Activated CD4-positive, alpha-beta T cell treated with anti-CD3 and anti-CD28 coated beads, Interleukin-2, amount 50 U/mL, for 48 hours (primary cell): Measurements from ENCODE around the gene NECTIN1.
"Not testable (repeated sequence)": the region's sequence is repeated elsewhere in the genome, so short reads cannot be mapped to it uniquely, and the experiment has no call there.

Source experiments
- DNase-seq, 2 experiments: peaks; one replicate each; pipeline ENCODE4 v3.0.0-alpha.2; 2020

The NECTIN1 gene

DNA sequence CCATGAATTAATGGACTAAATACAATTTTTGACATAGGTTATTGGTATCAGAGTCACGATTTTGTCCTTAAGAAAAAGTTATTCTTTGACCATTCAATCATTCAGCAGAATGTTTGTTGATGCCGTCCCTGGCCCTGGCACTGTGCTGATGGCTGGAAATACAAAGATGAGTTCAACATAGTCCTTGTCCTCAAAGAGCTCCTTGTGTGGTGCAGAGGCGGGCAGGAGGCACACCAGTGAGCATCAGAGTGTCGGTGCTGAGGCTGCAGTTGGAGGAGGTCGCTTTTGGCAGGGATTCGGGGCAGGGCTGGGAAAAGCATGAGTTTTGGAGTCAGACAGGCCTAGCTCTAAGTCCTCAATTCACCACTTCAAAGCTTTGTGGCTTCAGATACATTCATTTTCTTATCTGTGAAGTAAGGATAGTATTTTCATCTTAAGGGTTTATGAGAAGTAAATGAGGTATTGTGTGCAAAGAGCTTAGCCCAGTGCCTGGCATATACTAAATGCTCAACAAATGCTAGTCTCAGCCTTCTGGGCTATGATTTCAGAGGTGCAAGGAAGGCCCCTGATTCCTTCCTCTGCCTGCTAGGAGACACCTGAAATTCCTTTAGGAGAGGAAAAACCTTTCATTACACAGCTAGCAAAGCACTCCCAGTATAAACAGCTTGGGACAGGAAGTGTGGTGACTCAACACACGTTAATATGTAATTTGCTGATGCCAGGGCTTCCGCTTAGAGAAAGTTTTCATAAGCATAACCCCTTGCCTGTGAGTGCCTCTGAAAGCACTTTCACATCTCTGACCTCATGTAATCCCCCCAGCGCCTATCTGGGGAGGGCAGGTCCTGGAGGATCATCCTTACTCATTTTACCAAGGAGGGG is 113.8 kb downstream of the NECTIN1 start:
- DNase-seq = no peak

DNA sequence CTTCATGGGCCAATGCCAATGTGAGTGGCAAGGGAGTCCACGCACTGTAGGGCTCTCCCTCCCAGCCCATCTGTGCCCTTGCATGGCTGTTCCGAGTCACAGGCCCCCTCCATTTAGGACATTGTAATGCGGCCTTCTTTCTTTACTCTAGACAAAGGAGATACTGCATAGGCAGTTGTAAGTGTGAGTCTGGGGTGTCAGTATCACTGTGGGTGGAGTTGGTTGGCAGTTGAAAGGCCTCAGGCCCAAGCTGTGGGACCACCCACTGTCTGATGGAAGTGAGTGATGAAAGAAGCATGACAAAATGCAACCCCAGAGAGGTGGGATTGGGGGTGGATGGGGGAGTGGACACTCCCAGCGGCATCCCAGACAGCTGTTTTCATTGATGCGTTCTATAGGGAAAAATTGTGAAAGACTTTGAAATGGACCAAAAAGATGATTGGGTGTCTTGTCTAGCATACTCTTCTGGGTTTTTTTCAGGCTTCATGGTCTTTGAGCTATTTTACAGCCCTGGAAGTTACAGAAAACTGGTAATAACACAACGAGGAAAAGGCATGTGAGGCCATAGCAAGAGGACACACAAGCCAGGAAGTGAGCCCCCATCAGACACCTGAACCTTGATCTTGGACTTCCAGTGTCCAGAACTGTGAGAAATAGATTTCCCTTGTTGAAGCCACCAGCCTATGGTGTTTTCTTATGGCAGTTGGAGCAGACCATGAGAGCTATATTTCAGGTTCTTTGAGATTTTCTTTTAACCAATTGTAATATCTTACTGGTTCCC is 114.6 kb downstream of the NECTIN1 start:
- DNase-seq = no peak

DNA sequence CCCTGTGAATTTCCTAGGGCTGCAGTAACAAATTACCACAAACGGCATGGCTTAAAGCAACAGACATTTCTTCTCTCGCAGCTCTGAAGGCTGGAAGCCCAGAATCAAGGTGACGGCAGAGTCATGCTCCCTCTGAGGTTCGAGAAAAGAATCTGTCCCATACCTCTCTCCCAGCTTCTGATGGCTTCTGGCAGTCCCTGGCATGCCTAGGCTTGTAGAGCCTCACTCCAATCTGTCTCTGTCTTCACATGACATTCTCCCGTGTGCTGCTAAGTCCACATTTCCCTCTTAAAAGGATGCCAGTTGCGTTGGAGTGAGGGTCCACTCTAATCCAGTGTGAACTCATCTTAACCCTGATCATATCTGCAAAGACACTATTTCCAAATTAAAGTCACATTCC is 116.2 kb downstream of the NECTIN1 start:
- no peak for DNase-seq

DNA sequence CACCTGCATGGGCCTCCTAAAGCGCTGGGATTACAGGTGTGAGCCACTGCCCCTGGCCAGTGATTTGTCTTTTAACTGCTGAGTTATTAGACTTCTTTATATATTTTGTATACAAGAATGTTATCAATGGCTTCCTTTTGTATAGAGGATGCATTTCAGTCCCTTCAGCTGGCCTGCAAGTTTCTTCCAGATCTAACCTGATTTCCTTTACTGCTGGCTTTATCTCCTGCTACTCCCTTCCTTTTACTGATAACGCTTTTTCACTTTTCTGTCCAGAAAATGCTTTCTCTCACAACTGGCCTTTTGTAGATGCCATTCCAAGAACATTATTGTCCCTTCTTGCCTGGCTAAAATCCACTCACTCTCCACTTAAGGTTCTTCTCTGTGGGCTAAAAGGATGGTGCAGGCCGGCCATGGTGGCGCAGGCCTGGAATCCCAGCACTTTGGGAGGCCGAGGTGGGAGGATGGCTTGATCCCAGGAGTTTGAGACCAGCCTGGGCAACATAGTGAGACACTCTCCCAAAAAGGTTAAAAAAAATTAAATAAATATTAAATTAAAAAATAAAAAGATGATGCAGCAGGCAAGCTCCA is 118.1 kb downstream of the NECTIN1 start:
- no peak for DNase-seq

DNA sequence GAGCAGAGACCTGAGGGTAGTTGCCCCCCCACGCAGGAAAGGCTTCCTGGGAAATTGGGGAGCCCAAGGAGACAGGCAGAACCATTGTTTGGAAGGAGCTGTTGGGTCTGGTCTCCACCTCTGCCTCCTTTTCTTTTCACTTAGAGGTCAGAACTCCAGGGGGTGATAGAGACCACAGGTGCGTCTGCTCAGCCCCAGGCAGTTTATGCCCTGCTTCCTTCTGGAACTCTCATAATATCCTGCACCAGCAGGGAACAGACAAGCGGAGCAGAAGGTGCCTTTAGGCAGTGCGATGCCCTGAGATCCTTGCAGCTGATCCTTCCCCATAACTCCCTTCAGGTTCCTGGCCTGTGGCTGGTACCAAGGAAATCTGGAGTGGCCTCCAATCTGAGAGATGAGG is 120.2 kb downstream of the NECTIN1 start:
- no peak for DNase-seq

DNA sequence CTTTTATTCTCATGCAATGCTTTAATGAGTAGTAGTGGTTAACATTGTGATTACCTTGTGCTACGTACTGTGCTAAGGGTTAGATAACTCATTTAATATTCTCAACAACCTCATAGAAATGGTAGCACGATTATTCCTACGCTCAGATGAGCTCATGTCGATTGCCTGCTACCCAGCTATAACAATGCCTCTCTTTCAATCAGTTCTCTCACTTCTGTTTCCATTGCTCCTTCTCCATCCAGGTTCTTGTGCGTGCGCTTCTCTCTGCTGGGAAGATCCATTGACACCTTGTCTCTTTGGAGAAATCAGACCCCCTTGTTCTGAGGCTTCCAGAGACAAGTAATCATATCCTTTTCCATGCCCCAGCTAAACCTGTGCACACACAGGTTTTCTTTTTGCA is 120.8 kb downstream of the NECTIN1 start:
- DNase-seq = no peak

DNA sequence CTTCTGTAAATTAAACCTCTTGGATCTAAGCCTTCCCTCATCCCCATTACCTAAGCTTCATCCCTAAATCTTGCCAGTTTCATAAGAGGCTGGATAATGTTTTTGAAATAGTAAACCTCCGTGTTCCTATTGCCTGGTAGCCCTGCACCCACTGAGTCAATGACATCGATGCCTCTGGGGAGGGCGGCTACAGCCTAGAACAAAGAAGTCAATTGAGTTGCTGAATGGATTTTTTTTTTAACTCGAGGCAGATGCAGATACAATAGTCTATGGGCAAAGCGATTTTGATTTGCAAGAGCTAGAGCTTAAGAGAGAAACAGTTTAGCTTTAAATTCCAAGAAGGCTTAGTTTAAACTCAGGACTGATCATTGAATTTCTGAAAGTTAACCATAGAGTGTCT is 121.3 kb downstream of the NECTIN1 start:
- no peak for DNase-seq

DNA sequence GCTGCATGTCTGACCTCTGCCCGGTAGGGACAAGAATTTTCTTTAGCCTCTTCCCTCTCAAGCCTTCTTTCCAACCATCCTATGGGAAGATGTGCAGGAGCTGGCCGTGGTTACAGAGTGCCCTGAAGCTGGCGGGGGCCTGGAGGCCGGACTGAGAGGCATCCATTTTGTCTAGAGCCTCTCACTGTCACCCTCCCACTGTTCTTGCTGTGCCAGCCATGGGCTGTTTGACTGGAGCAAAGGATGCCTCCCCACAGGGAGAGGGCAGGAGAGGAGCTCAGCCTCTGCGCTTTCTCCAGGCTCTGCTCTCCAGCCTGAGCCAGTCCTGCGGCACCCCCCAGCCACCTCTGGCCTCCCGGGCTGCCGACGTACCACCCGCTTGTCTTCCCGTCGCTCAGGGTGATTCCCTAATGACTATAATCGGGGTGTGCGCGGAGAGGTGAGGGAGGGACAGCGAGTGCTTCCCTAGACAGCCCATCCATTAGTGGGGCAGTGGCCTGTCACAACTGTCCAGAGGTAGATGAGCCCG is 123.8 kb downstream of the NECTIN1 start:
- DNase-seq = no peak

DNA sequence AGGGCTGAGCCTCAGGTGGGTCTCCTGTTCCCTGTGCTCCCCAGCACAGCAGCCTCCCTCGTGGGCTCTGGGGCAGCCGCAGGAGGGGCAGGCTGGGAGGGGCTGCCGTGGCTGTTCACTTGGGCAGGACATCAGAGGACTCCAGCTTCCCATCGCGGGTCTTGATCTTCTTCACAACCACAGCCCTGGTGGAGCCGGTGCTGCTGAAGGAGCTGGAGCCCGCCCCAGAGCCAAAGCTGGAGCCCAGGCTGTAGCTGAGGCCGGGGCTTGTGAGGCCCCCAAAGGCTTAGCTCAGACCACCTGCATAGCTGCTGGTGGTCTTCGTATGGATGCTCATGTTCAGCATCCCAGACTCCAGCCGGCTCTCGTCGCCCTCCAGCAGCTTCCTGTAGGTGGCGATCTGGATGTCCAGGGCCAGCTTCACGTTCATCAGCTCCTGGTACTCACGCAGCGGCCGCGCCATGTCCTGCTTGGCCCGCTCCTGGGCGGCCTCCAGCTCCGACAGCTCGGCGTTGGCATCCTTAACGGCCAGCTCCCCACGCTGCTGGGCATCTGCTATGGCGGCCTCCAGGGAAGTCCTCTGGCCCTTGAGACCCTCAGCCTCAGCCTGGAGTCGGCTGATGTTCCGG is 126.1 kb downstream of the NECTIN1 start:
- DNase-seq = no peak

DNA sequence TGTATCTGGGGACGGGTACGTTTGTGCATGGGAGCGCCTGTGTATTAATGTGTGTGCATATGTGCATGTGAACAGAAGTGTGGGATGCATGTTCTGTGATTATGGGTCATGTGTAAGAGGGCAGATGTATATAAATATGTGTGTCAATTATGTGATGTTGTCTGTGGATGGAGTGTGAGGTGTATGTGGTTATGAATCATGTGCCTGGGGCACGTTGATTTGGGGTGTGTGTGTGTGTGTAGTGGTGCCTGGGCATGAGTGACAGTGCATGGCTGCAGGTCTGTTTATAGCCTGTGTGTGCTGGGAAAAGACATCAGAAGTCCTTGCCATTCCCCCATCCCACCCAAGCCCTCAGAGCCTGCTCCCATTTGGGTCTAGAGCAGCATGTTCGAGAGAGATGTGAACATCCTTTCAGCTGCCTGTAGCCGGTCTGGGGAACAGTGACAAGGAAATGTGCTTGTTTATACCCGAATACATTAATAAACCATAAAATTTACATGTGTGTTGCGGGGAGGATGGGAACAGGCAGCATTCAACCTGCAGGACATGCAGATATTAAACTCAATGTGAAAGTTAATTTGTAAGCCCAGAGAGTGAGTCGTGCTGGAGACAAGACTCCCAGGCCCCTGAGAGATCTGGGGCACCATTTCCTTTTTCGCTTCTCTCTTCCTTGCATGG is 129.0 kb downstream of the NECTIN1 start:
- DNase-seq = no peak

DNA sequence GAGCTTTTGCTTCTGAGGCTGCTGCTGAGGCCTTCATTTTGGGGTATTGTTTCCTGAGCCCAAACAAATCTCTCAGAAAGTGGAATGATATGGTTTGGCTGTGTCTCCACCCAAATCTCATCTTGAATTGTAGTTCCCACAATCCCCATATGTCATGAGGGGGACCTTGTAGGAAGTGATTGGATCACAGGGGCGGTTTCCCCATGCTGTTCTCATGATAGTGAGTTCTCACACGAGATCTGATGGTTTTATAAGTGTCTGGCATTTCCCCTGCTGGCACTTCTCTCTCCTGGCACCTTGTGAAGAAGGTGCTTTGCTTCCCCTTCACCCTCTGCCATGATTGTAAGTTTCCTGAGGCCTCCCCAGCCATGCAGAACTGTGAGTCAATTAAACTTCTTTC is 133.1 kb downstream of the NECTIN1 start:
- DNase-seq = not testable (repeated sequence)

DNA sequence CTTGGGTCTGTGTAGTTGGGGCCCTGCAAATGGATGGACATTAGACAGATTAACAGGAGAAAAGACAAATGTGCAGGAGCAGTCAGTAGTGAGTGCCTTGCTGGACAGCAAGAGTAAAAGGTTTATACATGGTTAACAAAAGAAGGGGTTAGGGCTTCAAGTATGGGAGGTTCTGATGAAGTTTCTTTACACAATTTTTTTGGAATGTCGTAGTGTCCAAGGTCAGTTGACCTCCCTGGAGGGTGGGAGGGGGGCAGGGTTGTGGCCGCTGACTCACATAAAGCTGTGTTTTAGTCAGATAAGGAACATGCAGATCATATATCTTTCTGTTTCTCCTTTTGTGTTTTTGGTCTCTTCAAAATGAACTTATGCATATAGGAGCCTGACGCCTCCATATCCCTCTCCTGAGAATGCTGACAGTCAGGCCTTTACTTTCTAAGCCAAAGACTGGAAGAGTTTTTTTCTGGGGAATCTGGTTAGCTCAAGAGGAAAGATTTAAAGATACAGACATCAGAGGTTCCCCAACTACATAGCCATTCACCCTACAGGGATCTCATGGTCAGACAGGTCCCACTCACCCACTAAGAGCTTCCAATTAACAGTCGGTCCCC is 134.3 kb downstream of the NECTIN1 start:
- no peak for DNase-seq

DNA sequence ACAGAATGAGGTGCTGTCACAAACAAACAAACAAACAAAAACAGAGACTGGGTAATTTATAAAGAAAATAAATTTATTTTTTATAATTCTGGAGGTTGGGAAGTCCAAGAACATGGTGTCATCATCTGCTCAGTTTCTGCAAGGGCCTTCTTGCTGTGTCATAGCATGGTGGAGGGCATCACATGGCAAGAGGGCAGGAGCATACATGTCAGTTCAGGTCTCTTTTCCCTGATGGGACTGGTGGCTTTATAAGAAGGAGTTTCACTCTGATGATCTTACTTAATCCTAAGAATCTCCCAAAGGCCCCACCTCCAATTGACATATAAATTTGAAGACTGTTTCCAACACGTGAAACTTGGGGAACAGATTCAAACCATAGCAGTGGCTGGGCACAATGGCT is 135.7 kb downstream of the NECTIN1 start:
- DNase-seq = no peak

DNA sequence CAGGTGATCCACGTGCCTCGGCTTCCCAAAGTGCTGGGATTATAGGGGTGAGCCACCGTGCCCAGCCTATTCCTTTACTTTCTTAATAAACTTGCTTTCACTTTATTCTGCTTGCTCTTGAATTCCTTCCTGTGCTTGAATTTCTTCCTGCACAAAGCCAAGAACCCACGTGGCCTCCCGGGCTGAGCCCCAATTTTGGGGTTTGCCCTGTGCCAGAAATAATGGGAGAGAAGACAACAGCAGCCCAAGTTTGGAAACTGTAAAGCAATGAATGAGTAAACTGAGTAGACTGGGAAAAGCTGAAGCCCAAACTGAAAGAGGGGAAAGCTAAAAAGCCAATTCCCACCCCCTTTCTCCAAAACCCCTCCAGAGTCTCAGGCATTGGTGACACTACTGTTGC is 136.4 kb downstream of the NECTIN1 start:
- no peak for DNase-seq

DNA sequence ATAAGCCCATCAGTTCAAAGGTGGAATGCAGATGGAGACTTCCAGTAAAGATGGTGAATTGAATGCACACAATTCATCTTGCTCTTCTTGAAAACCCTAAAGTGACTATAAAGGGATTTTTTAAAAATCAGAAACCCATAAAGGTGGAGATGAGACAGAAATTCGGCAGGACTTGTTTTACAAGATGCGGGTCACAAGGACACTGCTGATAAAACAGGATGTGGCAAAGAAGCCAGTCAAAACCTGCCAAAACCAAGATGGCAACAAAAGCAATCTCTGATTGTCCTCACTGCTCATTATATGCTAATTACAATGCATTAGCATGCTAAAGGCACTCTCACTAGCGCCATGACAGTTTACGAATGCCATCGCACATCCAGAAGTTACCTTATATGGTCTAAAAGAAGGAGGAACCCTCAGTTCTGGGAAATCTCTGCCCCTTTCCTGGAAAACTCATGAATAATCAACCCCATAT is 137.1 kb downstream of the NECTIN1 start:
- no peak for DNase-seq

DNA sequence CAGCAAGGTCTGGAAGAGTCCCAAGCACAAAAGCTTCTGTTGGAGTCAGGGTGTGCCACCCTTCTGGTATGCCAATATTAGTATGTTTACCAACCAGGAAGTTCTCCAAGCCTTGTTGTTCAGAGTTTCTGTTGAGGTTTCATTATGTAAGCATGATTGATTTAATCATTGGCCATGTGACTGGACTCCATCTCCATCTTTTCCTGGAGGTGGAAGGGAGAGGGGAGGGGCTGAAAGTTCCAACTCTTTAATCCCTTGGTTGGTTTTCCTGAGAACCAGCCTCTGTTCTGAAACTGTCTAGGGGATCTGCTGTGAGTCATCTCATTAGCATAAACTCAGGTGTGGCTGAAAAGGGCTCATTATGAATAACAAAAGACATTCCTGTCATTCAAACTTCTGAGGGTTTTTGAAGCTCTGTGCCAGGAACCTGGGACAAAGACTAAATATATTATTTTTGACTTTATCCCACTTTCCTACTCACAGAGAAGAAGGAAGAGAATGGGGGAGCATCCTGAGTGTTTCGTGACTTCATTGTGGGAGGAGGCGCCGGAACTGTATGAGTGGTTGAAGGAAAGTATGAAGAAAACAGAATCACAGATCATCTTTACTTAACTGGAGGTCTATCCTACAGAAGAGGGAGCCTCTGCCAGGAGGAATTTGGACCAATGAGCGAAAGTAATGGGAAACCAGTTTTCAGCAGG is 138.2 kb downstream of the NECTIN1 start:
- DNase-seq = no peak

DNA sequence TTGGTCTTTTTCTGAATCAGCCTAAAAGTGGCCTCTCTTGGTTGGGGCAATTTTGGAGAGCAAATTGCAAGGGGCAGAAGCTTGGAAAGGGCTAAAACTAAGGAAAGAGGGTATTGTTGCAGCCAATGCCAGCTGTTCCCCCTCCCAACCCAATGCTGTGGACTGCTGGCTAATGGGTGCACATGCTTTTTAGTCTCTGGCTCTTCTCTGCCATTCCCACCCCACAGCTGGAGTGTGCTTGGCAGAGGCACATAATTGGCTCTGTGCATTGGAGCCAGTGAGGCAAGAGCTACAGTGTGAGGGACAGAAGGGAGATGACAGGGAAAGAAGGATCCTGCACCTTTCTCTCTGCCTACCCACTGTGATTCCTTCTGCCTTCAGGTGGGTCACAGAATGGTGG is 140.0 kb downstream of the NECTIN1 start:
- no peak for DNase-seq
